Peyer's patch (tissue), 4 donors: ENCODE results near the gene GCLM.
"Not testable (repeated sequence)": the region's sequence is repeated elsewhere in the genome, so short reads cannot be mapped to it uniquely, and the experiment has no call there.

Source experiments
- POLR2A ChIP-seq, 2 donors: fragments of 450-650 bp; IDR thresholded peaks; one replicate each; pipeline ENCODE4 v1.5.1; 2017; ENCODE audit warnings: antibody characterized with exemption in 2 of 2, mild to moderate bottlenecking in 2 of 2, moderate library complexity in 2 of 2
- TF ChIP-seq, protein P1 (sequence below), 6 experiments: fragments of 450-650 bp in 4 of 6; fragments of 200-600 bp in 2 of 6; sonication (generic) in 1 of 6; IDR thresholded peaks; one replicate each; pipeline ENCODE4 v1.5.1; 2017 to 2019; ENCODE audit warnings: antibody characterized with exemption in 6 of 6, mild to moderate bottlenecking in 3 of 6, moderate library complexity in 1 of 6

DNA sequence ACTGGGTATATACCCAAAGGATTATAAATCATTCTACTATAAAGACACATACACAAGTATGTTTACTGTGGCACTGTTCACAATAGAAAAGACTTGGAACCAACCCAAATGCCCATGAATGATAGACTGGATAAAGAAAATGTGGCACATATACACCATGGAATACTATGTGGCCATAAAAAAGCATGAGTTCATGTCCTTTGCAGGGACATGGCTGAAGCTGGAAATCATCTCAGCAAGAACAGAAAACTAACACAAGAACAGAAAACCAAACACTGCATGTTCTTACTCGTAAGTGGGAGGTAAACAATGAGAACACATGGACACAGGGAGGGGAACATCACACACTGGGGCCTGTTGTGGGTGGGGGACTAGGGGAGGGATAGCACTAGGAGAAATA lies 40.7 kb downstream of the GCLM start:
- TF ChIP-seq, protein P1, sequence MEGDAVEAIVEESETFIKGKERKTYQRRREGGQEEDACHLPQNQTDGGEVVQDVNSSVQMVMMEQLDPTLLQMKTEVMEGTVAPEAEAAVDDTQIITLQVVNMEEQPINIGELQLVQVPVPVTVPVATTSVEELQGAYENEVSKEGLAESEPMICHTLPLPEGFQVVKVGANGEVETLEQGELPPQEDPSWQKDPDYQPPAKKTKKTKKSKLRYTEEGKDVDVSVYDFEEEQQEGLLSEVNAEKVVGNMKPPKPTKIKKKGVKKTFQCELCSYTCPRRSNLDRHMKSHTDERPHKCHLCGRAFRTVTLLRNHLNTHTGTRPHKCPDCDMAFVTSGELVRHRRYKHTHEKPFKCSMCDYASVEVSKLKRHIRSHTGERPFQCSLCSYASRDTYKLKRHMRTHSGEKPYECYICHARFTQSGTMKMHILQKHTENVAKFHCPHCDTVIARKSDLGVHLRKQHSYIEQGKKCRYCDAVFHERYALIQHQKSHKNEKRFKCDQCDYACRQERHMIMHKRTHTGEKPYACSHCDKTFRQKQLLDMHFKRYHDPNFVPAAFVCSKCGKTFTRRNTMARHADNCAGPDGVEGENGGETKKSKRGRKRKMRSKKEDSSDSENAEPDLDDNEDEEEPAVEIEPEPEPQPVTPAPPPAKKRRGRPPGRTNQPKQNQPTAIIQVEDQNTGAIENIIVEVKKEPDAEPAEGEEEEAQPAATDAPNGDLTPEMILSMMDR (IDR thresholded peaks at IDR 0.05), result not testable (repeated sequence)
- not testable (repeated sequence) for TF ChIP-seq POLR2A (IDR thresholded peaks at IDR 0.05)
